ENCODE measurements around the gene C5. TPM values are rescaled to one million over a fixed set of nuclear protein-coding genes. Genes with fewer than 3 reads are reported as not detected.

Gene C5
- total RNA-seq, 1 experiment from 2014 or later: 0.57 TPM

- TF ChIP-seq, protein P1, sequence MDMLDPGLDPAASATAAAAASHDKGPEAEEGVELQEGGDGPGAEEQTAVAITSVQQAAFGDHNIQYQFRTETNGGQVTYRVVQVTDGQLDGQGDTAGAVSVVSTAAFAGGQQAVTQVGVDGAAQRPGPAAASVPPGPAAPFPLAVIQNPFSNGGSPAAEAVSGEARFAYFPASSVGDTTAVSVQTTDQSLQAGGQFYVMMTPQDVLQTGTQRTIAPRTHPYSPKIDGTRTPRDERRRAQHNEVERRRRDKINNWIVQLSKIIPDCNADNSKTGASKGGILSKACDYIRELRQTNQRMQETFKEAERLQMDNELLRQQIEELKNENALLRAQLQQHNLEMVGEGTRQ (CRISPR knock-in tag; IDR thresholded peaks at IDR 0.05): no peak
- no peak for TF ChIP-seq CREB1 (CRISPR knock-in tag; IDR thresholded peaks at IDR 0.05)
Measured at GRCh38 chr9:120980951-120981350, 69.1 kb downstream of the C5 start (continued).

DNA sequence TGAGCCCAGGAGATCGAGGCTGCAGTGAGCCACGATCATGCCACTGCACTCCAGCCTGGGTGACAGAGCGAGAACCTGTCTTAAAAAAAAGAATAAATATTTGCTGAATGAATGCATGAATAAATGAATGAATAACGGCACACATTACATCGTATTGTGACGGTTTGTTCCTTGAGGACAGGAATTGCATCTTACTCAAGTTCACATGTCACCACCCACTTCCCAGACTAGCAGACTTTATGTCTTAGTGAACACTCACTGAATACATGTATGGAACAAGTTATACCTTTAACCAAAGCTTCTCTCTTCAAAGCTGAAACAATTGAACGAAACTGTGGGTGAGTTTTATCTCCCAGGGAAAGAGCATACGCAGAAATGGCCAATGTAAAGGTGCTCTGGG lies 70.3 kb downstream of the C5 start:
- ATAC-seq (no peak), DNase-seq (ENCODE audit: low spot score) (no peak)
- Mint-ChIP-seq H3K27ac (no peak overlapping the region), H3K9me3 (peaks cover 3% of the 10 kb centered on the region), H3K36me3 (no peaks in the 10 kb centered on the region), H3K27me3 (ENCODE audit: low read depth) (peaks cover 3% of the 10 kb centered on the region; the same call in 1 of the 2 replicates), H3K4me3 (no peak overlapping the region), H3K4me1 (peaks cover 8% of the 10 kb centered on the region)
- TF ChIP-seq IRF1 (CRISPR knock-in tag; IDR thresholded peaks at IDR 0.05) (no peak), ZNF317 (CRISPR knock-in tag; IDR thresholded peaks at IDR 0.05; ENCODE audit: borderline replicate concordance, low read depth) (no peak), NR3C1 (CRISPR knock-in tag; conservative IDR thresholded peaks at IDR 0.05; ENCODE audit: low read depth) (no peak), KAT7 (CRISPR knock-in tag; IDR thresholded peaks at IDR 0.05; ENCODE audit: borderline replicate concordance) (no peak), TCF7 (CRISPR knock-in tag; IDR thresholded peaks at IDR 0.05; ENCODE audit: low read depth) (no peak), SMAD3 (CRISPR knock-in tag; IDR thresholded peaks at IDR 0.05; ENCODE audit: borderline replicate concordance) (no peak), MYBL2 (CRISPR knock-in tag; IDR thresholded peaks at IDR 0.05) (no peak), NR2C2 (CRISPR knock-in tag; IDR thresholded peaks at IDR 0.05) (no peak), ZNF416 (CRISPR knock-in tag; IDR thresholded peaks at IDR 0.05) (no peak), FOXP4 (CRISPR knock-in tag; IDR thresholded peaks at IDR 0.05) (no peak)
- TF ChIP-seq, protein P1 (CRISPR knock-in tag; IDR thresholded peaks at IDR 0.05): no peak
- CTCF ChIA-PET: interaction anchor here (0.7 to 3.3 kb wide), 8 partner anchors 12 to 142 kb away, joined by 3 to 71 read pairs (median 11); no protein-coding TSS in a partner anchor
- POLR2A ChIA-PET: no interaction called here

- POLR2A ChIA-PET: no interaction called here
- no peak for ATAC-seq
Measured at GRCh38 chr9:120978987-120979386, 71.1 kb downstream of the C5 start.

GRCh38 chr9:120977321-120977720 lies 72.8 kb downstream of the C5 start:
- CTCF ChIA-PET: no interaction called here
- no peak overlapping the region for H3K4me3 Mint-ChIP-seq
- TF ChIP-seq, protein P2, sequence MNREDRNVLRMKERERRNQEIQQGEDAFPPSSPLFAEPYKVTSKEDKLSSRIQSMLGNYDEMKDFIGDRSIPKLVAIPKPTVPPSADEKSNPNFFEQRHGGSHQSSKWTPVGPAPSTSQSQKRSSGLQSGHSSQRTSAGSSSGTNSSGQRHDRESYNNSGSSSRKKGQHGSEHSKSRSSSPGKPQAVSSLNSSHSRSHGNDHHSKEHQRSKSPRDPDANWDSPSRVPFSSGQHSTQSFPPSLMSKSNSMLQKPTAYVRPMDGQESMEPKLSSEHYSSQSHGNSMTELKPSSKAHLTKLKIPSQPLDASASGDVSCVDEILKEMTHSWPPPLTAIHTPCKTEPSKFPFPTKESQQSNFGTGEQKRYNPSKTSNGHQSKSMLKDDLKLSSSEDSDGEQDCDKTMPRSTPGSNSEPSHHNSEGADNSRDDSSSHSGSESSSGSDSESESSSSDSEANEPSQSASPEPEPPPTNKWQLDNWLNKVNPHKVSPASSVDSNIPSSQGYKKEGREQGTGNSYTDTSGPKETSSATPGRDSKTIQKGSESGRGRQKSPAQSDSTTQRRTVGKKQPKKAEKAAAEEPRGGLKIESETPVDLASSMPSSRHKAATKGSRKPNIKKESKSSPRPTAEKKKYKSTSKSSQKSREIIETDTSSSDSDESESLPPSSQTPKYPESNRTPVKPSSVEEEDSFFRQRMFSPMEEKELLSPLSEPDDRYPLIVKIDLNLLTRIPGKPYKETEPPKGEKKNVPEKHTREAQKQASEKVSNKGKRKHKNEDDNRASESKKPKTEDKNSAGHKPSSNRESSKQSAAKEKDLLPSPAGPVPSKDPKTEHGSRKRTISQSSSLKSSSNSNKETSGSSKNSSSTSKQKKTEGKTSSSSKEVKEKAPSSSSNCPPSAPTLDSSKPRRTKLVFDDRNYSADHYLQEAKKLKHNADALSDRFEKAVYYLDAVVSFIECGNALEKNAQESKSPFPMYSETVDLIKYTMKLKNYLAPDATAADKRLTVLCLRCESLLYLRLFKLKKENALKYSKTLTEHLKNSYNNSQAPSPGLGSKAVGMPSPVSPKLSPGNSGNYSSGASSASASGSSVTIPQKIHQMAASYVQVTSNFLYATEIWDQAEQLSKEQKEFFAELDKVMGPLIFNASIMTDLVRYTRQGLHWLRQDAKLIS (CRISPR knock-in tag; IDR thresholded peaks at IDR 0.05; ENCODE audit: borderline replicate concordance): no peak
- TF ChIP-seq, protein P3, sequence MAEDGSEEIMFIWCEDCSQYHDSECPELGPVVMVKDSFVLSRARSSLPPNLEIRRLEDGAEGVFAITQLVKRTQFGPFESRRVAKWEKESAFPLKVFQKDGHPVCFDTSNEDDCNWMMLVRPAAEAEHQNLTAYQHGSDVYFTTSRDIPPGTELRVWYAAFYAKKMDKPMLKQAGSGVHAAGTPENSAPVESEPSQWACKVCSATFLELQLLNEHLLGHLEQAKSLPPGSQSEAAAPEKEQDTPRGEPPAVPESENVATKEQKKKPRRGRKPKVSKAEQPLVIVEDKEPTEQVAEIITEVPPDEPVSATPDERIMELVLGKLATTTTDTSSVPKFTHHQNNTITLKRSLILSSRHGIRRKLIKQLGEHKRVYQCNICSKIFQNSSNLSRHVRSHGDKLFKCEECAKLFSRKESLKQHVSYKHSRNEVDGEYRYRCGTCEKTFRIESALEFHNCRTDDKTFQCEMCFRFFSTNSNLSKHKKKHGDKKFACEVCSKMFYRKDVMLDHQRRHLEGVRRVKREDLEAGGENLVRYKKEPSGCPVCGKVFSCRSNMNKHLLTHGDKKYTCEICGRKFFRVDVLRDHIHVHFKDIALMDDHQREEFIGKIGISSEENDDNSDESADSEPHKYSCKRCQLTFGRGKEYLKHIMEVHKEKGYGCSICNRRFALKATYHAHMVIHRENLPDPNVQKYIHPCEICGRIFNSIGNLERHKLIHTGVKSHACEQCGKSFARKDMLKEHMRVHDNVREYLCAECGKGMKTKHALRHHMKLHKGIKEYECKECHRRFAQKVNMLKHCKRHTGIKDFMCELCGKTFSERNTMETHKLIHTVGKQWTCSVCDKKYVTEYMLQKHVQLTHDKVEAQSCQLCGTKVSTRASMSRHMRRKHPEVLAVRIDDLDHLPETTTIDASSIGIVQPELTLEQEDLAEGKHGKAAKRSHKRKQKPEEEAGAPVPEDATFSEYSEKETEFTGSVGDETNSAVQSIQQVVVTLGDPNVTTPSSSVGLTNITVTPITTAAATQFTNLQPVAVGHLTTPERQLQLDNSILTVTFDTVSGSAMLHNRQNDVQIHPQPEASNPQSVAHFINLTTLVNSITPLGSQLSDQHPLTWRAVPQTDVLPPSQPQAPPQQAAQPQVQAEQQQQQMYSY (CRISPR knock-in tag; IDR thresholded peaks at IDR 0.05): no peak
- TF ChIP-seq, protein P4, sequence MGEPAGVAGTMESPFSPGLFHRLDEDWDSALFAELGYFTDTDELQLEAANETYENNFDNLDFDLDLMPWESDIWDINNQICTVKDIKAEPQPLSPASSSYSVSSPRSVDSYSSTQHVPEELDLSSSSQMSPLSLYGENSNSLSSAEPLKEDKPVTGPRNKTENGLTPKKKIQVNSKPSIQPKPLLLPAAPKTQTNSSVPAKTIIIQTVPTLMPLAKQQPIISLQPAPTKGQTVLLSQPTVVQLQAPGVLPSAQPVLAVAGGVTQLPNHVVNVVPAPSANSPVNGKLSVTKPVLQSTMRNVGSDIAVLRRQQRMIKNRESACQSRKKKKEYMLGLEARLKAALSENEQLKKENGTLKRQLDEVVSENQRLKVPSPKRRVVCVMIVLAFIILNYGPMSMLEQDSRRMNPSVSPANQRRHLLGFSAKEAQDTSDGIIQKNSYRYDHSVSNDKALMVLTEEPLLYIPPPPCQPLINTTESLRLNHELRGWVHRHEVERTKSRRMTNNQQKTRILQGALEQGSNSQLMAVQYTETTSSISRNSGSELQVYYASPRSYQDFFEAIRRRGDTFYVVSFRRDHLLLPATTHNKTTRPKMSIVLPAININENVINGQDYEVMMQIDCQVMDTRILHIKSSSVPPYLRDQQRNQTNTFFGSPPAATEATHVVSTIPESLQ (CRISPR knock-in tag; IDR thresholded peaks at IDR 0.05): no peak

More at GRCh38 chr9:120978987-120979386, 71.1 kb downstream of the C5 start:
- CTCF ChIA-PET: no interaction called here
- TF ChIP-seq ZNF121 (CRISPR knock-in tag; IDR thresholded peaks at IDR 0.05) (no peak), TEAD4 (CRISPR knock-in tag; IDR thresholded peaks at IDR 0.05) (no peak)
- H3K4me3 Mint-ChIP-seq: no peak overlapping the region
- no peak for DNase-seq (ENCODE audit: low spot score)
- H3K27ac Mint-ChIP-seq: no peak overlapping the region
- peaks cover 3% of the 10 kb centered on the region; the same call in 1 of the 2 replicates for H3K27me3 Mint-ChIP-seq (ENCODE audit: low read depth)
- H3K36me3 Mint-ChIP-seq: no peaks in the 10 kb centered on the region
- H3K9me3 Mint-ChIP-seq: peaks cover 3% of the 10 kb centered on the region
- peaks cover 8% of the 10 kb centered on the region for H3K4me1 Mint-ChIP-seq

More at GRCh38 chr9:120977321-120977720, 72.8 kb downstream of the C5 start:
- peaks cover 10% of the 10 kb centered on the region for H3K4me1 Mint-ChIP-seq
- H3K27ac Mint-ChIP-seq: no peak overlapping the region
- H3K9me3 Mint-ChIP-seq: peaks cover 3% of the 10 kb centered on the region
- no peak for ATAC-seq
- H3K27me3 Mint-ChIP-seq (ENCODE audit: low read depth): peaks cover 3% of the 10 kb centered on the region; the same call in 1 of the 2 replicates
- POLR2A ChIA-PET: no interaction called here
- H3K36me3 Mint-ChIP-seq: no peaks in the 10 kb centered on the region
- DNase-seq (ENCODE audit: low spot score): no peak

All from WTC11 (cell line).